Neural progenitor cell (in vitro differentiated cells): ENCODE measurements around the gene S100A12. TPM values are rescaled to one million over a fixed set of nuclear protein-coding genes. Genes with fewer than 3 reads are reported as not detected.

Experiments
- DNase-seq: peaks from one replicate; pipeline ENCODE4 v3.0.0-alpha.2; 2016; ENCODE audit warnings: low spot score
- H2AFZ ChIP-seq: fragments of 200-600 bp; sonication (generic); replicated peaks from 2 replicates; pipeline ENCODE4 v1.6.1; 2016; ENCODE audit warnings: antibody characterized with exemption
- H3F3A ChIP-seq: fragments of 200-600 bp; sonication (generic); 2 replicates; pipeline ENCODE4 v1.6.1; 2016; ENCODE audit warnings: antibody characterized with exemption, low read depth
- H3K27ac ChIP-seq: fragments of 200-600 bp; sonication (generic); 2 replicates; pipeline ENCODE4 v1.5.1; 2016; ENCODE audit warnings: mild to moderate bottlenecking
- H3K27me3 ChIP-seq: fragments of 200-600 bp; sonication (generic); 2 replicates; pipeline ENCODE4 v1.6.1; 2016; ENCODE audit warnings: mild to moderate bottlenecking, moderate library complexity
- H3K36me3 ChIP-seq: fragments of 200-600 bp; sonication (generic); 2 replicates; pipeline ENCODE4 v1.5.1; 2016
- H3K4me1 ChIP-seq: fragments of 200-600 bp; sonication (generic); 2 replicates; pipeline ENCODE4 v1.6.1; 2016; ENCODE audit warnings: mixed run types
- H3K4me2 ChIP-seq: fragments of 200-600 bp; sonication (generic); 2 replicates; pipeline ENCODE4 v1.6.1; 2016
- H3K4me3 ChIP-seq: fragments of 200-600 bp; sonication (generic); 2 replicates; pipeline ENCODE4 v1.5.1; 2016
- H3K79me2 ChIP-seq: fragments of 200-600 bp; sonication (generic); 2 replicates; pipeline ENCODE4 v1.6.1; 2016; ENCODE audit warnings: low read depth
- H3K9ac ChIP-seq: fragments of 200-600 bp; sonication (generic); 2 replicates; pipeline ENCODE4 v1.6.1; 2016
- H3K9me3 ChIP-seq: fragments of 200-600 bp; sonication (generic); 2 replicates; pipeline ENCODE4 v1.5.1; 2016; ENCODE audit warnings: low read depth
- H4K20me1 ChIP-seq: fragments of 200-600 bp; sonication (generic); 2 replicates; pipeline ENCODE4 v1.6.1; 2016; ENCODE audit warnings: low read depth
- H3K27ac Mint-ChIP-seq: 3 replicates; pipeline ENCODE4 v1.8.0; 2021; ENCODE audit warnings: mixed read lengths
- H3K27me3 Mint-ChIP-seq: 2 replicates; pipeline ENCODE4 v1.8.0; 2022; ENCODE audit warnings: low read depth, mild to moderate bottlenecking, inconsistent platforms, moderate library complexity, mixed read lengths; ENCODE audit not compliant: insufficient read depth
- H3K36me3 Mint-ChIP-seq: 3 replicates; pipeline ENCODE4 v1.8.0; 2021; ENCODE audit warnings: mixed read lengths
- H3K4me1 Mint-ChIP-seq: 3 replicates; pipeline ENCODE4 v1.8.0; 2021; ENCODE audit warnings: mixed read lengths
- H3K4me3 Mint-ChIP-seq: 3 replicates; pipeline ENCODE4 v1.8.0; 2021; ENCODE audit warnings: mild to moderate bottlenecking, moderate library complexity, mixed read lengths
- H3K9me3 Mint-ChIP-seq: 3 replicates; pipeline ENCODE4 v1.8.0; 2020; ENCODE audit warnings: mixed read lengths
- CTCF ChIP-seq: fragments of 200-600 bp; sonication (generic); IDR thresholded peaks from 2 replicates; pipeline ENCODE4 v1.5.1; 2017; ENCODE audit warnings: antibody characterized with exemption, mild to moderate bottlenecking
- EZH2 ChIP-seq: fragments of 200-600 bp; sonication (generic); IDR thresholded peaks from 2 replicates; pipeline ENCODE4 v1.6.1; 2017; ENCODE audit warnings: antibody characterized with exemption, mild to moderate bottlenecking, moderate library complexity
- EZH2phosphoT487 ChIP-seq: fragments of 200-600 bp; sonication (generic); IDR thresholded peaks from 2 replicates; pipeline ENCODE4 v1.6.1; 2017; ENCODE audit warnings: antibody characterized with exemption
- total RNA-seq: library from RNA; depleted of rRNA; stranded (reverse); fragments of >200 nt; gene quantifications from 2 replicates; pipeline ENCODE4 v1.2.3, GENCODE V29; 2015; ENCODE audit warnings: low replicate concordance

Gene S100A12
- total RNA-seq, 1 donor from 2014 or later, result not detected

DNA sequence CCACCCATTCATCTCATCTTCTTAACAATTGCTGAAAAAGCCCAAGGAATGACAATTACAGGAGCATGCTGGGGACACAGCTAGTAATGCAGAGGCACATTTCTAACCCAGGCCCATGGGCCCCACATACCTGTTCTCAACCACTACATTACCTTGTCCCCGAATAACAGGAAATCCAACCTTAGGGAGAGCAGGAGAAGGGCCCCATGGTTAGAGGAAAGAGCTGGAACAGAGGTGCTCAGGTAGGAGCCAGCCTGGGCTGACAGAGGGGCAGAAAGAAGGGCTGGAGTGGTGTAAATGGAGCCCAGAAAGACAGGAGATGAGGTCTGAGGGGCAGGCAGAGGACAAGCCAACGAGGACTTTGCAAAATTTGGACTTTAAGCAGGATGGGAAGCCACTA, 26.8 kb upstream of the S100A12 start:
- Mint-ChIP-seq H3K36me3 (no peaks in the 10 kb centered on the region), H3K9me3 (peaks cover 2% of the 10 kb centered on the region), H3K27ac (no peak overlapping the region), H3K4me1 (no peaks in the 10 kb centered on the region), H3K27me3 (peaks cover 15% of the 10 kb centered on the region), H3K4me3 (no peak overlapping the region)
- Histone ChIP-seq H4K20me1 (no peaks in the 10 kb centered on the region), H3K79me2 (no peaks in the 10 kb centered on the region), H3K9ac (no peak overlapping the region), H3K4me1 (no peaks in the 10 kb centered on the region), H3K36me3 (no peaks in the 10 kb centered on the region), H3F3A (no peaks in the 10 kb centered on the region), H3K9me3 (no peaks in the 10 kb centered on the region), H3K4me2 (no peak overlapping the region), H2AFZ (no peak overlapping the region), H3K27ac (no peak overlapping the region), H3K27me3 (no peaks in the 10 kb centered on the region), H3K4me3 (no peak overlapping the region)
- TF ChIP-seq CTCF (no peak), EZH2phosphoT487 (no peak), EZH2 (no peak)
- DNase-seq, result no peak

- Histone ChIP-seq H3K4me3 (no peak overlapping the region), H3F3A (no peaks in the 10 kb centered on the region), H3K27ac (no peak overlapping the region), H3K9me3 (no peaks in the 10 kb centered on the region), H3K36me3 (no peaks in the 10 kb centered on the region), H3K79me2 (no peaks in the 10 kb centered on the region), H3K9ac (no peak overlapping the region), H3K4me2 (no peak overlapping the region), H4K20me1 (no peaks in the 10 kb centered on the region), H3K4me1 (no peaks in the 10 kb centered on the region), H3K27me3 (no peaks in the 10 kb centered on the region), H2AFZ (no peak overlapping the region)
- Mint-ChIP-seq H3K9me3 (peaks cover 2% of the 10 kb centered on the region), H3K27ac (no peak overlapping the region), H3K36me3 (no peaks in the 10 kb centered on the region), H3K27me3 (peaks cover 16% of the 10 kb centered on the region), H3K4me3 (no peak overlapping the region), H3K4me1 (no peaks in the 10 kb centered on the region)
- no peak for TF ChIP-seq EZH2phosphoT487
- no peak for DNase-seq
These were observed 26.0 kb upstream of the S100A12 start for GRCh38 chr1:153401461-153401860.

- no peak overlapping the region for H3K4me2 ChIP-seq
- H4K20me1 ChIP-seq, result no peaks in the 10 kb centered on the region
- no peaks in the 10 kb centered on the region for H3K4me1 ChIP-seq
- H3K4me1 Mint-ChIP-seq, result no peaks in the 10 kb centered on the region
- H3F3A ChIP-seq, result no peaks in the 10 kb centered on the region
- no peaks in the 10 kb centered on the region for H3K36me3 ChIP-seq
- no peaks in the 10 kb centered on the region for H3K79me2 ChIP-seq
- peaks cover 2% of the 10 kb centered on the region for H3K9me3 Mint-ChIP-seq
- no peak overlapping the region for H3K4me3 ChIP-seq
- H3K27me3 ChIP-seq, result no peaks in the 10 kb centered on the region
- no peaks in the 10 kb centered on the region for H3K9me3 ChIP-seq
- peaks cover 14% of the 10 kb centered on the region for H3K27me3 Mint-ChIP-seq
- H3K27ac ChIP-seq, result no peak overlapping the region
- no peak for TF ChIP-seq EZH2
- peak; percentile 17 for TF ChIP-seq CTCF
- H3K9ac ChIP-seq, result no peak overlapping the region
- no peak overlapping the region for H2AFZ ChIP-seq
- H3K36me3 Mint-ChIP-seq, result no peaks in the 10 kb centered on the region
- H3K4me3 Mint-ChIP-seq, result no peak overlapping the region
- H3K27ac Mint-ChIP-seq, result no peak overlapping the region
- no peak for DNase-seq
These were observed 24.8 kb upstream of the S100A12 start for GRCh38 chr1:153400244-153400643.

DNA sequence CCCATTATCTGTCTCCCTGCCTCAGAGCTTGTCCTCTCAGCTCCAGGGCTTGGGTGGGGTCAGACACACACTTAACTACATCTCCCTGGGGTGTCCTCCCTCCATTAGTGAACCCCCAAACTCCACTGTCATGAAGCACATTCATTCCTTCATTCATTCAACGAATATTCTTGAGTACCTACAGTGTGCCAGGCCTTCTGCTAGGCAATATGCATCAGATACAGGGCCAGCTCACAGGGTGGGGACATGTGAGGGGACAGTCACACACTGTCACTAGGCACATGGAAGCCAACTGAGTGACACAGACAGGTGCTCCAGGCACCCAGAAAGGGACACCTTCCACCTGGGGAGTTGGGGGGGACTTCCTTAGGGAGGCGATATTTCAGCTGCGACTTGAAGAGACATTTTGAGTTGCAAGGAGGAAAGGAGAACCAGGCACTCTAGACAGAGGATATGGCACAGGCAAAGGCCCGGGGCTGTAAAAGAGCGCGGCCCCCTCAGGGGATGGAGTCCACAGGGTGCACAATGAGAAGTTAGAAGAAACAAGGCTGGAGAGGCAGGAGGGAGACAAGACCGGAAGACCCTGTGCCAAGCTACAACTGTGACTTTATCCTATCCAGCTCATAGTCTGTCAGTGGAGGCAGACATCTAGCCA, 24.1 kb upstream of the S100A12 start:
- Histone ChIP-seq H3K9ac (no peak overlapping the region), H3F3A (no peaks in the 10 kb centered on the region), H3K79me2 (no peaks in the 10 kb centered on the region), H3K4me3 (no peak overlapping the region), H3K36me3 (no peaks in the 10 kb centered on the region), H4K20me1 (no peaks in the 10 kb centered on the region), H3K9me3 (no peaks in the 10 kb centered on the region), H2AFZ (no peak overlapping the region), H3K27me3 (no peaks in the 10 kb centered on the region), H3K27ac (no peak overlapping the region), H3K4me2 (no peak overlapping the region), H3K4me1 (no peaks in the 10 kb centered on the region)
- TF ChIP-seq EZH2 (no peak), EZH2phosphoT487 (no peak), CTCF (no peak)
- Mint-ChIP-seq H3K9me3 (peaks cover under 1% of the 10 kb centered on the region), H3K36me3 (no peaks in the 10 kb centered on the region), H3K4me1 (no peaks in the 10 kb centered on the region), H3K27ac (no peak overlapping the region), H3K4me3 (no peak overlapping the region), H3K27me3 (peaks cover 14% of the 10 kb centered on the region)
- DNase-seq, result no peak
